ENCODE results near the gene FGF14.

- TF ChIP-seq, protein P1, sequence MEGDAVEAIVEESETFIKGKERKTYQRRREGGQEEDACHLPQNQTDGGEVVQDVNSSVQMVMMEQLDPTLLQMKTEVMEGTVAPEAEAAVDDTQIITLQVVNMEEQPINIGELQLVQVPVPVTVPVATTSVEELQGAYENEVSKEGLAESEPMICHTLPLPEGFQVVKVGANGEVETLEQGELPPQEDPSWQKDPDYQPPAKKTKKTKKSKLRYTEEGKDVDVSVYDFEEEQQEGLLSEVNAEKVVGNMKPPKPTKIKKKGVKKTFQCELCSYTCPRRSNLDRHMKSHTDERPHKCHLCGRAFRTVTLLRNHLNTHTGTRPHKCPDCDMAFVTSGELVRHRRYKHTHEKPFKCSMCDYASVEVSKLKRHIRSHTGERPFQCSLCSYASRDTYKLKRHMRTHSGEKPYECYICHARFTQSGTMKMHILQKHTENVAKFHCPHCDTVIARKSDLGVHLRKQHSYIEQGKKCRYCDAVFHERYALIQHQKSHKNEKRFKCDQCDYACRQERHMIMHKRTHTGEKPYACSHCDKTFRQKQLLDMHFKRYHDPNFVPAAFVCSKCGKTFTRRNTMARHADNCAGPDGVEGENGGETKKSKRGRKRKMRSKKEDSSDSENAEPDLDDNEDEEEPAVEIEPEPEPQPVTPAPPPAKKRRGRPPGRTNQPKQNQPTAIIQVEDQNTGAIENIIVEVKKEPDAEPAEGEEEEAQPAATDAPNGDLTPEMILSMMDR (IDR thresholded peaks at IDR 0.05) = no peak
- TF ChIP-seq POLR2A (IDR thresholded peaks at IDR 0.05) (no peak), POLR2AphosphoS5 (IDR thresholded peaks at IDR 0.05) (no peak)
Observed at GRCh38 chr13:101775267-101775666, 626.6 kb downstream of the FGF14 start.
